HepG2 (cell line): Measurements from ENCODE around the gene TAPBP. TPM values are rescaled to one million over a fixed set of nuclear protein-coding genes. Genes with fewer than 3 reads are reported as not detected.

Source experiments
- ARHGAP35 ChIP-seq: sonication (generic); formaldehyde crosslinking; IDR thresholded peaks from 2 replicates; pipeline ENCODE4 v1.9.0; 2022; ENCODE audit warnings: mild to moderate bottlenecking, inconsistent platforms, moderate library complexity, missing genetic modification reagents, borderline replicate concordance
- FOXK2 ChIP-seq: fragments of 450-650 bp; IDR thresholded peaks from 2 replicates; pipeline ENCODE4 v1.6.1; 2016
- HOXA5 ChIP-seq: sonication (generic); formaldehyde crosslinking; IDR thresholded peaks from 2 replicates; pipeline ENCODE4 v1.4.0; 2020; ENCODE audit warnings: missing genetic modification reagents
- MIXL1 ChIP-seq: IDR thresholded peaks from 2 replicates; pipeline ENCODE4 v1.6.1; 2016
- MTA1 ChIP-seq: sonication (generic); formaldehyde crosslinking; IDR thresholded peaks from 2 replicates; pipeline ENCODE4 v1.4.0; 2020; ENCODE audit warnings: missing genetic modification reagents, mild to moderate bottlenecking, borderline replicate concordance
- PPARG ChIP-seq: conservative IDR thresholded peaks from 2 replicates; pipeline ENCODE4 v1.6.1; 2016; ENCODE audit warnings: missing biosample characterization, missing genetic modification reagents
- SIN3A ChIP-seq: IDR thresholded peaks from 2 replicates; pipeline ENCODE4 v1.6.1; 2011; ENCODE audit warnings: low read depth, mild to moderate bottlenecking, control low read depth, low read length, borderline replicate concordance
- SMC3 ChIP-seq: IDR thresholded peaks from 2 replicates; pipeline ENCODE4 v1.6.1; 2011; ENCODE audit warnings: low read length, improper control_type of control experiment
- SNAI1 ChIP-seq: sonication (generic); formaldehyde crosslinking; IDR thresholded peaks from 2 replicates; pipeline ENCODE4 v1.5.0; 2020; ENCODE audit warnings: mild to moderate bottlenecking, missing genetic modification reagents, borderline replicate concordance
- TCF7 ChIP-seq: sonication (generic); IDR thresholded peaks from 2 replicates; pipeline ENCODE4 v1.6.1; 2016; ENCODE audit warnings: antibody characterized with exemption, low read depth
- TMF1 ChIP-seq: sonication (generic); formaldehyde crosslinking; IDR thresholded peaks from 2 replicates; pipeline ENCODE4 v1.8.1; 2022; ENCODE audit warnings: low read depth, missing genetic modification reagents
- ZBTB20 ChIP-seq: sonication (generic); formaldehyde crosslinking; IDR thresholded peaks from 2 replicates; pipeline ENCODE4 v1.8.1; 2023; ENCODE audit warnings: missing genetic modification reagents, low read depth, mild to moderate bottlenecking, borderline replicate concordance
- ZFAT ChIP-seq: sonication (generic); formaldehyde crosslinking; conservative IDR thresholded peaks from 2 replicates; pipeline ENCODE4 v1.8.1; 2023; ENCODE audit warnings: missing genetic modification reagents, inconsistent platforms
- ZNF282 ChIP-seq: fragments of 450-650 bp; IDR thresholded peaks from 2 replicates; pipeline ENCODE4 v1.6.1; 2018; ENCODE audit not compliant: partially characterized antibody
- ZNF296 ChIP-seq: sonication (generic); formaldehyde crosslinking; conservative IDR thresholded peaks from 2 replicates; pipeline ENCODE4 v1.5.0; 2020; ENCODE audit warnings: mild to moderate bottlenecking, missing genetic modification reagents
- ZNF530 ChIP-seq: sonication (generic); formaldehyde crosslinking; IDR thresholded peaks from 2 replicates; pipeline ENCODE4 v1.5.0; 2020; ENCODE audit warnings: low read depth, mild to moderate bottlenecking, missing genetic modification reagents
- ZNF772 ChIP-seq: sonication (generic); formaldehyde crosslinking; IDR thresholded peaks from 2 replicates; pipeline ENCODE4 v1.5.0; 2020; ENCODE audit warnings: mild to moderate bottlenecking, missing genetic modification reagents
- ZNF775 ChIP-seq: sonication (generic); formaldehyde crosslinking; IDR thresholded peaks from 2 replicates; pipeline ENCODE4 v1.4.0; 2020; ENCODE audit warnings: missing genetic modification reagents, mild to moderate bottlenecking, moderate library complexity, borderline replicate concordance
- polyA plus RNA-seq, 8 experiments: library from polyadenylated mRNA; depleted of rRNA in 3 of 8; stranded (reverse) in 7 of 8; unstranded in 1 of 8; fragments of >200 nt; fragmentation: Illumina TruSeq in 4 of 8; extraction: Trizol in 4 of 8; gene quantifications; 2 replicates each; pipeline versions ENCODE4 v1.2.1 to v1.2.3, GENCODE V29; 2011 to 2016; ENCODE audit warnings: low read depth in 4 of 8, missing spikeins in 1 of 8, mixed read lengths in 1 of 8; ENCODE audit not compliant: insufficient read depth in 1 of 8
- total RNA-seq, 5 experiments: library from RNA; depleted of rRNA; stranded (reverse); fragments of >200 nt; fragmentation: Illumina TruSeq; extraction: Trizol; gene quantifications; 2 replicates each; pipeline ENCODE4 v1.2.3, GENCODE V29; 2016; ENCODE audit warnings: low read depth in 1 of 5
- TF ChIP-seq, protein P1 (sequence below): sonication (generic); formaldehyde crosslinking; IDR thresholded peaks from 2 replicates; pipeline ENCODE4 v1.8.0; 2022; ENCODE audit warnings: low read depth, missing genetic modification reagents
- TF ChIP-seq, protein P2 (sequence below): sonication (generic); formaldehyde crosslinking; IDR thresholded peaks from 2 replicates; pipeline ENCODE4 v1.5.0; 2020; ENCODE audit warnings: missing genetic modification reagents, mild to moderate bottlenecking, borderline replicate concordance
- TF ChIP-seq, protein P3 (sequence below): IDR thresholded peaks from 2 replicates; pipeline ENCODE4 v1.6.1; 2016; ENCODE audit warnings: missing genetic modification reagents, missing compliant biosample characterization
- TF ChIP-seq, protein P4 (sequence below): sonication (generic); formaldehyde crosslinking; IDR thresholded peaks from 2 replicates; pipeline ENCODE4 v1.4.0; 2020; ENCODE audit warnings: low read depth, mild to moderate bottlenecking, missing genetic modification reagents
- TF ChIP-seq, protein P5 (sequence below): sonication (generic); IDR thresholded peaks from 2 replicates; pipeline ENCODE4 v1.6.1; 2016; ENCODE audit warnings: low read depth, borderline replicate concordance
- TF ChIP-seq, protein P6 (sequence below): IDR thresholded peaks from 2 replicates; pipeline ENCODE4 v1.6.1; 2016; ENCODE audit warnings: mild to moderate bottlenecking

The TAPBP gene
- total and polyA plus RNA-seq, 2 of the 13 experiments (the other 11 are each of a cell fraction or from before 2014, with no cell fraction given) = 27.4 to 32.3 TPM

DNA sequence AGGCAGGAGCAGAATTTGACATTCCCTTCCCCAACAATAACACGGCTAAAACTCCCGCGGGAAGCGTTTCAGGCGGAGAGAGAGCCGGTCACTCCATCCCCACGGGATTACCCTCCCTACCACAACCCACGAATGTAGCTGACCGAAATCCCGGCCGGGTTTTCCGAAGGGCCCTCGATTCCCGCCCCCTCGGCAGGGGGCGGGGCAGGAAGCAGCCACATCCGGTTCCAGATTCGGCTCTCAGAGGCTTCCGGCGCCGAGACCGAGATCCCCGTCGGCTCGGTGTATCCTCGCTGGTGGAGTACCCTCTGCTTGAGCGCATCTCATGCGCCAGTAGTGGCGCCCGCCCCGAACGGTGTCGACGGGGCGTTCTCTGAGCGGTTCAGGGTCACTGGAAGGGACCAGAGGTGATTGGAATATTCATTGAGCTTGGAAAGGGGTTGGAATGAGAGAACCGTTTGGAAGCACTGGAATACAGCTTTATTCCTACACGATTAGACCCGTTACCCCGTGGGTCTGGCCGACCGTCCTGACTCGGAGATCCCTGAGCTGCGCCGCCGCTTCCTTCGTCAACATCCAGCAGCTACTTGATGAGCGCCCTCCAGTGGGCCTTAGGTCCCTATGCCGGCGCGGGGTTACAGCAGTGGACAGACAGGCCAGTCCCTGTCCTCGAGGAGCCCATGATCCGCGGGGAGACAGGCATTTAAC lies 14.5 kb downstream of the TAPBP start (continued):
- TF ChIP-seq, protein P1, sequence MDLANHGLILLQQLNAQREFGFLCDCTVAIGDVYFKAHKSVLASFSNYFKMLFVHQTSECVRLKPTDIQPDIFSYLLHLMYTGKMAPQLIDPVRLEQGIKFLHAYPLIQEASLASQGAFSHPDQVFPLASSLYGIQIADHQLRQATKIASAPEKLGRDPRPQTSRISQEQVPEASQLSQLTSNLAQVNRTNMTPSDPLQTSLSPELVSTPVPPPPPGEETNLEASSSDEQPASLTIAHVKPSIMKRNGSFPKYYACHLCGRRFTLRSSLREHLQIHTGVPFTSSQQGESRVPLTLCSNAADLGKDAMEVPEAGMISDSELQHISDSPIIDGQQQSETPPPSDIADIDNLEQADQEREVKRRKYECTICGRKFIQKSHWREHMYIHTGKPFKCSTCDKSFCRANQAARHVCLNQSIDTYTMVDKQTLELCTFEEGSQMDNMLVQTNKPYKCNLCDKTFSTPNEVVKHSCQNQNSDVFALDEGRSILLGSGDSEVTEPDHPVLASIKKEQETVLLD (CRISPR knock-in tag) = no peak; the same call in none of the 2 replicates
- TF ChIP-seq ZNF772 (CRISPR knock-in tag) = peak; percentile 69; the same call in 1 of the 2 replicates
- 0 out of 2 replicates have a peak, but pooled peaks have one; percentile 4 for TF ChIP-seq FOXK2
- peak; percentile 18; the same call in 1 of the 2 replicates for TF ChIP-seq ARHGAP35 (CRISPR knock-in tag)
- 0 out of 2 replicates have a peak, but pooled peaks have one; percentile 18 for TF ChIP-seq HOXA5 (CRISPR knock-in tag)
- TF ChIP-seq, protein P2, sequence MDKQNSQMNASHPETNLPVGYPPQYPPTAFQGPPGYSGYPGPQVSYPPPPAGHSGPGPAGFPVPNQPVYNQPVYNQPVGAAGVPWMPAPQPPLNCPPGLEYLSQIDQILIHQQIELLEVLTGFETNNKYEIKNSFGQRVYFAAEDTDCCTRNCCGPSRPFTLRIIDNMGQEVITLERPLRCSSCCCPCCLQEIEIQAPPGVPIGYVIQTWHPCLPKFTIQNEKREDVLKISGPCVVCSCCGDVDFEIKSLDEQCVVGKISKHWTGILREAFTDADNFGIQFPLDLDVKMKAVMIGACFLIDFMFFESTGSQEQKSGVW (CRISPR knock-in tag) = no peak
- peak; percentile 24; the same call in 1 of the 2 replicates for TF ChIP-seq TMF1 (CRISPR knock-in tag)
- no peak for TF ChIP-seq ZFAT (CRISPR knock-in tag)
- 0 out of 2 replicates have a peak, but pooled peaks have one; percentile 47 for TF ChIP-seq ZNF296 (CRISPR knock-in tag)
- TF ChIP-seq, protein P3, sequence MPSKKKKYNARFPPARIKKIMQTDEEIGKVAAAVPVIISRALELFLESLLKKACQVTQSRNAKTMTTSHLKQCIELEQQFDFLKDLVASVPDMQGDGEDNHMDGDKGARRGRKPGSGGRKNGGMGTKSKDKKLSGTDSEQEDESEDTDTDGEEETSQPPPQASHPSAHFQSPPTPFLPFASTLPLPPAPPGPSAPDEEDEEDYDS = peak; percentile 21; the same call in 1 of the 2 replicates
- TF ChIP-seq, protein P4, sequence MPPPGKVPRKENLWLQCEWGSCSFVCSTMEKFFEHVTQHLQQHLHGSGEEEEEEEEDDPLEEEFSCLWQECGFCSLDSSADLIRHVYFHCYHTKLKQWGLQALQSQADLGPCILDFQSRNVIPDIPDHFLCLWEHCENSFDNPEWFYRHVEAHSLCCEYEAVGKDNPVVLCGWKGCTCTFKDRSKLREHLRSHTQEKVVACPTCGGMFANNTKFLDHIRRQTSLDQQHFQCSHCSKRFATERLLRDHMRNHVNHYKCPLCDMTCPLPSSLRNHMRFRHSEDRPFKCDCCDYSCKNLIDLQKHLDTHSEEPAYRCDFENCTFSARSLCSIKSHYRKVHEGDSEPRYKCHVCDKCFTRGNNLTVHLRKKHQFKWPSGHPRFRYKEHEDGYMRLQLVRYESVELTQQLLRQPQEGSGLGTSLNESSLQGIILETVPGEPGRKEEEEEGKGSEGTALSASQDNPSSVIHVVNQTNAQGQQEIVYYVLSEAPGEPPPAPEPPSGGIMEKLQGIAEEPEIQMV (CRISPR knock-in tag) = peak; percentile 65; the same call in 1 of the 2 replicates
- TF ChIP-seq ZNF530 (CRISPR knock-in tag) = no peak
- no peak for TF ChIP-seq MIXL1 (CRISPR knock-in tag)
- TF ChIP-seq ZNF282 = no peak
- TF ChIP-seq, protein P5, sequence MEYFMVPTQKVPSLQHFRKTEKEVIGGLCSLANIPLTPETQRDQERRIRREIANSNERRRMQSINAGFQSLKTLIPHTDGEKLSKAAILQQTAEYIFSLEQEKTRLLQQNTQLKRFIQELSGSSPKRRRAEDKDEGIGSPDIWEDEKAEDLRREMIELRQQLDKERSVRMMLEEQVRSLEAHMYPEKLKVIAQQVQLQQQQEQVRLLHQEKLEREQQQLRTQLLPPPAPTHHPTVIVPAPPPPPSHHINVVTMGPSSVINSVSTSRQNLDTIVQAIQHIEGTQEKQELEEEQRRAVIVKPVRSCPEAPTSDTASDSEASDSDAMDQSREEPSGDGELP = no peak
- TF ChIP-seq PPARG (CRISPR knock-in tag) = peak; percentile 35; the same call in 1 of the 2 replicates
- TF ChIP-seq, protein P6, sequence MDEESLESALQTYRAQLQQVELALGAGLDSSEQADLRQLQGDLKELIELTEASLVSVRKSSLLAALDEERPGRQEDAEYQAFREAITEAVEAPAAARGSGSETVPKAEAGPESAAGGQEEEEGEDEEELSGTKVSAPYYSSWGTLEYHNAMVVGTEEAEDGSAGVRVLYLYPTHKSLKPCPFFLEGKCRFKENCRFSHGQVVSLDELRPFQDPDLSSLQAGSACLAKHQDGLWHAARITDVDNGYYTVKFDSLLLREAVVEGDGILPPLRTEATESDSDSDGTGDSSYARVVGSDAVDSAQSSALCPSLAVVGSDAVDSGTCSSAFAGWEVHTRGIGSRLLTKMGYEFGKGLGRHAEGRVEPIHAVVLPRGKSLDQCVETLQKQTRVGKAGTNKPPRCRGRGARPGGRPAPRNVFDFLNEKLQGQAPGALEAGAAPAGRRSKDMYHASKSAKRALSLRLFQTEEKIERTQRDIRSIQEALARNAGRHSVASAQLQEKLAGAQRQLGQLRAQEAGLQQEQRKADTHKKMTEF (CRISPR knock-in tag) = peak; percentile 98
- peak; percentile 83 for TF ChIP-seq MTA1 (CRISPR knock-in tag)
- TF ChIP-seq SNAI1 (CRISPR knock-in tag) = peak; percentile 96; the same call in 1 of the 2 replicates
- peak; percentile 74 for TF ChIP-seq ZBTB20 (CRISPR knock-in tag)
- TF ChIP-seq TCF7 = no peak
- peak; percentile 56 for TF ChIP-seq SMC3
- TF ChIP-seq ZNF775 (CRISPR knock-in tag) = no peak; the same call in 1 of the 2 replicates
- peak; percentile 68; the same call in 1 of the 2 replicates for TF ChIP-seq SIN3A
